Measurements from ENCODE around the gene RANBP10.

DNA sequence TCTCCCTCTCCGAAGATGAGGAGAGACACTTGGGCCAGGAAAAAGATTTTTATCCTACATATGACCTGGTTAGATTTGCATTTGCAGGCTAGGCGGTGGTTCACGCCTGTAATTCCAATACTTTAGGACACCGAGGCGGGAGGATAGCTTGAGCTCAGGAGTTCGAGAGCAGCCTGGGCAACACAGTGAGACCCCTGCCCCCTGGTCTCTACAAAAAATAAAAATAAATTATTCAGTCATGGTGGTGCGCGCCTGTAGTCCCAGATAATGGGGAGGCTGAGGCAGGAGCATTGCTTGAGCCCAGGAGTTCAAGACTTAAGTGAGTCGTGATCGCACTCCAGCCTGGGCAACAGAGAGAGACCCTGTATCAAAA lies 27.9 kb upstream of the RANBP10 start:
- TF ChIP-seq POLR2A (IDR thresholded peaks at IDR 0.05; ENCODE audit: low read length) = no peak
- no peak for TF ChIP-seq GATA1 (IDR thresholded peaks at IDR 0.05; ENCODE audit: low read depth, low read length)
